Osteoblast (primary cell): ENCODE data around the gene FAM13A. TPM values are rescaled to one million over a fixed set of nuclear protein-coding genes. Genes with fewer than 3 reads are reported as not detected.

Experiments used
- DNase-seq: peaks from one replicate; pipeline ENCODE4 v3.0.0; 2011; ENCODE audit warnings: low spot score, mixed read lengths; ENCODE audit not compliant: insufficient read length; ENCODE audit errors: missing footprints
- H2AFZ ChIP-seq: 2 replicates; pipeline ENCODE4 v1.6.0; 2011; ENCODE audit warnings: mild to moderate bottlenecking, low read length
- H3K27ac ChIP-seq: 2 replicates; pipeline ENCODE4 v1.5.1; 2011; ENCODE audit warnings: mild to moderate bottlenecking, low read depth, low read length, moderate library complexity
- H3K27me3 ChIP-seq: 2 replicates; pipeline ENCODE4 v1.6.0; 2012; ENCODE audit warnings: mild to moderate bottlenecking, control low read depth, inconsistent platforms, low read length, moderate library complexity; ENCODE audit not compliant: insufficient read depth
- H3K36me3 ChIP-seq: 2 replicates; pipeline ENCODE4 v1.5.1; 2011; ENCODE audit warnings: mild to moderate bottlenecking, low read length, control low read depth, moderate library complexity; ENCODE audit not compliant: insufficient read depth
- H3K4me1 ChIP-seq: 2 replicates; pipeline ENCODE4 v1.5.1; 2011; ENCODE audit warnings: mild to moderate bottlenecking, low read length, control low read depth, moderate library complexity; ENCODE audit not compliant: insufficient read depth
- H3K4me2 ChIP-seq: 2 replicates; pipeline ENCODE4 v1.6.0; 2011; ENCODE audit warnings: mild to moderate bottlenecking, low read length; ENCODE audit not compliant: insufficient read depth
- H3K4me3 ChIP-seq: fragments of 200-600 bp; sonication (generic); 3 replicates; pipeline ENCODE4 v1.5.1; 2012; ENCODE audit warnings: mild to moderate bottlenecking, low read length, inconsistent platforms; ENCODE audit not compliant: insufficient read depth
- H3K79me2 ChIP-seq: 2 replicates; pipeline ENCODE4 v1.6.0; 2012; ENCODE audit warnings: mild to moderate bottlenecking, low read length, control low read depth, inconsistent platforms; ENCODE audit not compliant: insufficient read depth
- H3K9me3 ChIP-seq: 2 replicates; pipeline ENCODE4 v1.5.1; 2011; ENCODE audit warnings: low read depth, low read length, control low read depth
- H4K20me1 ChIP-seq: 2 replicates; pipeline ENCODE4 v1.6.0; 2012; ENCODE audit warnings: mild to moderate bottlenecking, low read length, control low read depth; ENCODE audit not compliant: insufficient read depth
- total RNA-seq: library from RNA; depleted of rRNA; stranded (reverse); fragments of >200 nt; gene quantifications from 2 replicates; pipeline ENCODE4 v1.2.3, GENCODE V29; 2012
- TF ChIP-seq, protein P1 (sequence below): IDR thresholded peaks from 2 replicates; pipeline ENCODE4 v1.5.1; 2011; ENCODE audit warnings: mild to moderate bottlenecking, low read depth, low read length, moderate library complexity; ENCODE audit errors: extremely low read depth

The FAM13A gene
- total RNA-seq, 1 donor = 18.8 TPM

- Histone ChIP-seq H3K27ac (no peak overlapping the region), H3K9me3 (no peaks in the 10 kb centered on the region), H3K4me1 (peaks cover 14% of the 10 kb centered on the region), H4K20me1 (no peaks in the 10 kb centered on the region), H3K79me2 (no peaks in the 10 kb centered on the region), H2AFZ (no peak overlapping the region), H3K4me3 (no peak overlapping the region), H3K4me2 (no peak overlapping the region), H3K36me3 (no peaks in the 10 kb centered on the region), H3K27me3 (no peaks in the 10 kb centered on the region)
- TF ChIP-seq, protein P1, sequence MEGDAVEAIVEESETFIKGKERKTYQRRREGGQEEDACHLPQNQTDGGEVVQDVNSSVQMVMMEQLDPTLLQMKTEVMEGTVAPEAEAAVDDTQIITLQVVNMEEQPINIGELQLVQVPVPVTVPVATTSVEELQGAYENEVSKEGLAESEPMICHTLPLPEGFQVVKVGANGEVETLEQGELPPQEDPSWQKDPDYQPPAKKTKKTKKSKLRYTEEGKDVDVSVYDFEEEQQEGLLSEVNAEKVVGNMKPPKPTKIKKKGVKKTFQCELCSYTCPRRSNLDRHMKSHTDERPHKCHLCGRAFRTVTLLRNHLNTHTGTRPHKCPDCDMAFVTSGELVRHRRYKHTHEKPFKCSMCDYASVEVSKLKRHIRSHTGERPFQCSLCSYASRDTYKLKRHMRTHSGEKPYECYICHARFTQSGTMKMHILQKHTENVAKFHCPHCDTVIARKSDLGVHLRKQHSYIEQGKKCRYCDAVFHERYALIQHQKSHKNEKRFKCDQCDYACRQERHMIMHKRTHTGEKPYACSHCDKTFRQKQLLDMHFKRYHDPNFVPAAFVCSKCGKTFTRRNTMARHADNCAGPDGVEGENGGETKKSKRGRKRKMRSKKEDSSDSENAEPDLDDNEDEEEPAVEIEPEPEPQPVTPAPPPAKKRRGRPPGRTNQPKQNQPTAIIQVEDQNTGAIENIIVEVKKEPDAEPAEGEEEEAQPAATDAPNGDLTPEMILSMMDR = no peak
- DNase-seq = no peak
These were observed 231.1 kb downstream of the FAM13A start for GRCh38 chr4:88825931-88826330.

DNA sequence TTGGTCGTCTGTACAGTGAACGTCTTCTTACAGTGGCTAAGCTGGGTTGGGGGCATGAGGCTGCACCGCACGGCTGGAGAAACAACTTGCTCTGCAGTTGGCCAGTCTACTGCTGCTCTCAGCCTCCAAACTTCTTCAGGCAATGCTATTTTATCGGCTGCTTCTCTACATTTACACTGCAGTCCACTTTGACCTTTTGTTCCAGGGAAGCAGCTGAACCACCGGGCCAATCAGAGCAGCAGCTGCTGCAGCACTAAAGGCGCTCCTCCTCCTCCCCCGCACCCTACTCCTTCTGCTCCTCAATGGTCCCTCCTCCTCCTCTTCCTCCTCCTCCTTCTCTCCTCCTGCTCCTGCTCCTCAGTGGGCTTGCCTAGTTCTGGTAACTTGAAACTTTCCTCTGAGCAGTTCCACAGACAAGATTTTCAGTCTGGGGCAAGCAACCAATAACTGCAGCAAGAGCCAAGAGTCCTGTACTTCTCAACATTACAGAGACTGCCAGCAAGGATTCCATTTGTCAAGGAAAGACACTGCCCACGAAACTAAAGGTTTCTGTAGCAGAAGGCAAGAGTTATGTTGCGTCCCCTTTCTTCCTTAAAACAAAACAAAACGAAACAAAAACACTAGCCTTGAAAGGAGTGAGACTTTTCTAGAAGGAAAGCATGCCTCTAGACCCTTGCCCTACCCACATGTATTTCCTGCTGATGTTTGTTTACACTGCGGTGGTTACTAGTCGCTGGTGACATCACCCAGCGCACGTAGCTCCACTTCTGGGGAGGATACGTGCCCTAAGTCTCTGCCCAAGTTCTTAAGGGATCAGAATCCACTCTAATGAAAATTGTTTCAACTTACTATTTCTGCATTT is 233.7 kb downstream of the FAM13A start:
- H3K79me2 ChIP-seq = no peaks in the 10 kb centered on the region
- H3K9me3 ChIP-seq = no peaks in the 10 kb centered on the region
- H3K27ac ChIP-seq = peak overlapping the region; percentile 98
- H3K27me3 ChIP-seq = no peaks in the 10 kb centered on the region
- H3K36me3 ChIP-seq = no peaks in the 10 kb centered on the region
- peaks cover 24% of the 10 kb centered on the region for H3K4me1 ChIP-seq
- no peaks in the 10 kb centered on the region for H4K20me1 ChIP-seq
- peak overlapping the region; percentile 93 for H2AFZ ChIP-seq
- TF ChIP-seq, protein P1 = no peak
- H3K4me2 ChIP-seq = peak overlapping the region; percentile 95
- peak; percentile 37 for DNase-seq
- peak overlapping the region; percentile 80 for H3K4me3 ChIP-seq

- H3K4me2 ChIP-seq = peak overlapping the region; percentile 95
- peak overlapping the region; percentile 93 for H2AFZ ChIP-seq
- no peaks in the 10 kb centered on the region for H3K36me3 ChIP-seq
- H3K9me3 ChIP-seq = no peaks in the 10 kb centered on the region
- H4K20me1 ChIP-seq = no peaks in the 10 kb centered on the region
- peaks cover 24% of the 10 kb centered on the region for H3K4me1 ChIP-seq
- H3K79me2 ChIP-seq = no peaks in the 10 kb centered on the region
- TF ChIP-seq, protein P1 = no peak
- peak overlapping the region; percentile 80 for H3K4me3 ChIP-seq
- no peak for DNase-seq
- no peaks in the 10 kb centered on the region for H3K27me3 ChIP-seq
- peak overlapping the region; percentile 98 for H3K27ac ChIP-seq
These were observed 234.8 kb downstream of the FAM13A start for GRCh38 chr4:88822034-88822789.

DNA sequence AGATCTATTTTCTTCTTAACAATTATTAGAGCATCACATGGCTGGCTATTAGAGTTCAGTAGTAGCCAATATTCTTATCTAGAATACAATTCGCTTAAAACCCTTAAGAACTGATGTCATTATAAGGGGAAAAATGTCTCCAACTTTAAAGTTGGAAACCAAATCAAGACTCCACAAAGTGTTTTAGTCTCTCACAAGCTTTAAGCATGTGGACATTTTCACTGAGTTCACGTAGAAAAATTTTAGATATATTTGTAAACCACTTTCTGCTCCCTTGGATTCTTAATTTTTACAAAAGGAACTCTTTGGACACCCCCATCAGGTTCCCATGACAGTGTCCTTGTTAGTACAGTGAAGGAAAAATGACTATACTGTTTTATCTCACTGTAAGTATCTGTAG is 235.5 kb downstream of the FAM13A start:
- TF ChIP-seq, protein P1 = no peak
- Histone ChIP-seq H3K4me2 (peak overlapping the region; percentile 95), H2AFZ (no peak overlapping the region), H4K20me1 (no peaks in the 10 kb centered on the region), H3K79me2 (no peaks in the 10 kb centered on the region), H3K36me3 (no peaks in the 10 kb centered on the region), H3K27me3 (no peaks in the 10 kb centered on the region), H3K4me3 (no peak overlapping the region), H3K9me3 (no peaks in the 10 kb centered on the region), H3K27ac (peak overlapping the region; percentile 98), H3K4me1 (peaks cover 24% of the 10 kb centered on the region)
- DNase-seq = no peak
